Activated T-helper 1 cell treated with anti-CD3 and anti-CD28 coated beads, Interleukin-12 subunit alpha, Interleukin-12 subunit beta, Interleukin-2, Interleukin-4 antibody, amounts not matched to agents 30 ng/mL and 10 ng/mL and 1 ng/mL, durations not matched to agents 14 hours and 24 hours and 36 hours (primary cell): ENCODE results near the gene HEPH. TPM values are rescaled to one million over a fixed set of nuclear protein-coding genes. Genes with fewer than 3 reads are reported as not detected.

Experiments used
- DNase-seq: peaks from one replicate; pipeline ENCODE4 v3.0.0; 2021; ENCODE audit warnings: low spot score
- H3K27ac Mint-ChIP-seq: one replicate; pipeline ENCODE4 v1.8.0; 2021; ENCODE audit warnings: mild to moderate bottlenecking, mixed read lengths
- H3K27me3 Mint-ChIP-seq: one replicate; pipeline ENCODE4 v1.8.0; 2022; ENCODE audit warnings: mild to moderate bottlenecking, moderate library complexity, mixed read lengths; ENCODE audit not compliant: insufficient read depth
- H3K36me3 Mint-ChIP-seq: one replicate; pipeline ENCODE4 v1.8.0; 2021; ENCODE audit warnings: low read depth, mixed read lengths
- H3K4me1 Mint-ChIP-seq: one replicate; pipeline ENCODE4 v1.8.0; 2021; ENCODE audit warnings: low read depth, mixed read lengths
- H3K4me3 Mint-ChIP-seq: one replicate; pipeline ENCODE4 v1.8.0; 2021; ENCODE audit warnings: mild to moderate bottlenecking, moderate library complexity, mixed read lengths
- H3K9me3 Mint-ChIP-seq: one replicate; pipeline ENCODE4 v1.8.0; 2021; ENCODE audit warnings: mixed read lengths
- intact Hi-C: fragments of 100-400 bp; cut with micrococcal nuclease; formaldehyde crosslinking; loops from one replicate; pipeline ENCODE4 v1.15.1; 2024
- total RNA-seq: library from RNA; stranded (reverse); gene quantifications from 2 replicates; pipeline ENCODE4 v1.2.3, GENCODE V29; 2022

HEPH gene
- total RNA-seq, 1 donor from 2014 or later = not detected

DNA sequence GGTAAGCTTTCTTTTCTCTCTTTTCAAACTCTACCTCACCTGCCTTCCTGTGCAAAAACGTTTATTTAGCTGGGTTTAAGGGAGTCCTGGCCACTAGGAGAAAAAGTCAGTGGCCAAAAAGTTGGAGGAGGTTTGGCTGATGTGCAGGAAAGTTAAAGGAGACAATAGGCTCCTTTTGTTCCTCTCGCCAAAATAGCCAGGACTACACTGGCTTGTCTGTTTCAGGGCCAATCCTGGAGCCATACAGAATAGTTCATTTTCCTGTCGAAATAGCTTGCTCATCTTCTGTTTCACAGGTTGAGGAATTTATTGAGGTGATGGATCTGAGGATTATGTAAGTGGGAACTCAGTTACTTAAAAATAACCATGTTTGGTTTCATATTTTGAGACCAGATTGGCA, 423 bp downstream of the HEPH start:
- intact Hi-C loops = no loop called here
- H3K27ac Mint-ChIP-seq = no peak overlapping the region
- no peak for DNase-seq
- H3K4me1 Mint-ChIP-seq = no peaks in the 10 kb centered on the region
- H3K36me3 Mint-ChIP-seq = no peaks in the 10 kb centered on the region
- no peak overlapping the region for H3K4me3 Mint-ChIP-seq
- H3K9me3 Mint-ChIP-seq = no peaks in the 10 kb centered on the region
- H3K27me3 Mint-ChIP-seq = no peaks in the 10 kb centered on the region

DNA sequence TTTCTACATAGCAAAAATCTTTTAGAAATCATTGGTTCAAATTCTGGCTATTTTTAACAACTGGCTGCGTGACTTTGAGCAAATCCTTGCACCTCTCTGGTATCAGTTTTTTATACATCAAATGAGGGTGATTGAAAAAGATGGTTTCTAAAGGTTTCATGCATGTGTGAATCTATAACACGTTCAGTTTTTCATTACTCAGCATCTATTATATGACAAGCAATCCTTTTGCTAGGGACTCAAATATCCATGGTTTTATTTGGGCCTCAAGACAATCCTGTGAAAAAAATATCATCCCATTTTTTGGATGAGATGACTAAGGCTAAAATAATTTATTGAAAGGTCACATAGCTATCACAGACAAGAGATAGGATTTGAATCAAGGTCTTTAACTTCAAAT, 884 bp downstream of the HEPH start:
- Mint-ChIP-seq H3K27ac (no peak overlapping the region), H3K27me3 (no peaks in the 10 kb centered on the region), H3K4me3 (no peak overlapping the region), H3K9me3 (no peaks in the 10 kb centered on the region), H3K4me1 (no peaks in the 10 kb centered on the region), H3K36me3 (no peaks in the 10 kb centered on the region)
- no peak for DNase-seq
- intact Hi-C loops = no loop called here

DNA sequence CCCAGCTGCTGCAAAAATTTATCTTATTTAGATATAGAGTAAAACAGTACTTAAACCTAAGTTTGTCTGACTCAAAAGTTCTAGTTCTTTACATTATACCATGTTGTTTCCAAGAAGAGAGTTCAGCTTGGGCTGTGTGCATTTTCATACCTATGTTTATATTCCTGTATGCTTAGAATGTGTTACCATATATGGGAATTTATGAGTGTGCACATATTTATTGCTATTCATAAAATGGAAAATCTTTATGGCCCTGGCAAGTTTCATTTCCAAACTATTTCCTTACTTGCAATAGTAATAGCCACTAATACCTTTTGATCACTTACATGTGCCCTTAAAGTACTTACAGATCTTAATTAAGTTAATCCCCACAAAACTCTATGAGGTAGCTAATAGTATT, 2.6 kb downstream of the HEPH start:
- Mint-ChIP-seq H3K4me1 (no peaks in the 10 kb centered on the region), H3K36me3 (no peaks in the 10 kb centered on the region), H3K4me3 (no peak overlapping the region), H3K27ac (no peak overlapping the region), H3K27me3 (no peaks in the 10 kb centered on the region), H3K9me3 (no peaks in the 10 kb centered on the region)
- no peak for DNase-seq
- intact Hi-C loops = no loop called here

DNA sequence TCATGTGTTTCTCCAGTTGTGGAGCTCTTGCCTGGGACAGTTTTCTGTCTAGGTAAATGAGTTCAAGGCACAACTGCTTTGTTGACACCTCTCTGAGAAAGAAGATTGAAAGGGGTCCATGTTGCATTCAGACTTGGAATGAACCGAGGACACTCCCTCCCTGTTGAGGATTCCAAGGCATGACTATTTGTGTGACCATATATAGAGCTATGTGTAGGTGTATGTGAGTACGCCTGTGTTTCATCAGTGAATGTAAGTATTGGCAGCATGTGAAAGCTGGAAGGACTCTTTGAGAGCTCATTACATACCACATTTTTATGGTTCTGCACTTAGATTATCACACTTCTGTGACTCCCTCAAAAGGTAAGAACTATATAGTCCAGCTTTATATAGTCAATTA, 3.4 kb downstream of the HEPH start:
- Mint-ChIP-seq H3K4me3 (no peak overlapping the region), H3K9me3 (no peaks in the 10 kb centered on the region), H3K36me3 (no peaks in the 10 kb centered on the region), H3K4me1 (no peaks in the 10 kb centered on the region), H3K27ac (no peak overlapping the region), H3K27me3 (no peaks in the 10 kb centered on the region)
- intact Hi-C loops = no loop called here
- DNase-seq = no peak

DNA sequence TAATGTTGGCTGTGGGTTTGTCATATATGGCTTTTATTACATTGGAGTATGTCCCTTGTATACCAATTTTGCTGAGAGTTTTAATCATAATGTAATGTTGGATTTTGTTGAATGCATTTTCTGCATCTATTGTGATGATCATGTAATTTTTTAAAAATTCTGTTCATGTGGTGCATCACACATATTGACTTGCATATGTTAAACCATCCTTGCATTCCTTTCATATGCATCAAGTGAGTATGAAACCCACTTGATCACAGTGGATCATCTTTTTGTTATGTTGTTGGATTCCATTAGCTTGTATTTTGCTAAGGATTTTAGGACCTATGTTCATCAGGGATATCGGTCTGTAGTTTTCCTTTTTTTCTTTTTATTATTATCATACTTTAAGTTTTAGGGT, 12.1 kb downstream of the HEPH start:
- H3K36me3 Mint-ChIP-seq = no peaks in the 10 kb centered on the region
- H3K9me3 Mint-ChIP-seq = peaks cover 32% of the 10 kb centered on the region
- H3K4me1 Mint-ChIP-seq = no peaks in the 10 kb centered on the region

DNA sequence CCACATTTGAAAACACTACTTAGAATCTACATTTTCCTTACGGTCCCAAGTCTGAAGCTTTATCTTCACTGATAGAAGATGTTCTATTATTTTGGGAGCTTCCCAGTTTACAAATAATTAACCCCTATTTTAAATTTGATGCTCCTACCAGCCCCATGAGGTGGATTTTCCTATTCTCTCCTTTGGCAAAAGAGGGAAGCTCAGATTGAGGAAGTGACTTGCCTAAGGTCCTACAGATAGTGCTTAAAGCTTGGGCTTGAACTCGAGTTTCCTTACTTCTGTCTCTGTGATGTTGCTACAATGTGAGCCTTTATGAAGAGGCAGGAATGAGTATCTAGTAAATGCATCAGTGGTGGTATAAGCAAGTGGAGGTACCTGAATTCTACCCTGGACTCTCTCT, 27.5 kb downstream of the HEPH start:
- Mint-ChIP-seq H3K9me3 (no peaks in the 10 kb centered on the region), H3K36me3 (no peaks in the 10 kb centered on the region), H3K4me3 (no peak overlapping the region), H3K27ac (no peak overlapping the region), H3K4me1 (peaks cover 5% of the 10 kb centered on the region), H3K27me3 (no peaks in the 10 kb centered on the region)
- intact Hi-C loops = no loop called here
- DNase-seq = no peak

More for the DNA sequence above, 12.1 kb downstream of the HEPH start:
- intact Hi-C loops = no loop called here
- H3K27me3 Mint-ChIP-seq = no peaks in the 10 kb centered on the region
- DNase-seq = no peak
- no peak overlapping the region for H3K4me3 Mint-ChIP-seq
- H3K27ac Mint-ChIP-seq = no peak overlapping the region

DNA sequence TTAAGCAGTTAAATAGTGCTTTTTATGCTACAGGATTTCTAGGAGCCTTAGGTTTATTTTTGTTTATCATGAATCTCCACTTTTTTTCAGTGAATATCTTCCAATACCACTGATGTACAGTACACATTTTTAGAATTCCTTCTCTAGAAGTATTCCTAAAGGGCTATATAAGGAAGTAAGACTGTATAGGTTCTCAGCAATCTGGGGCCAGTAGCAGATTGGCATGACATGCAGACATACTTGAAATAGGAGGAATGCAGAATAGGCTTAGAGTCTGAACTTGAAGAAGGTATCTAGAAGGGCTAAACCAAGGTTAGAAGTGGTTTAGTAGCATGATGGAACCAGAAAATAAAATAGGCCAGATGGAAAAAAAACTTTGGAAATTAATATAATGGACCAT, 29.8 kb downstream of the HEPH start:
- intact Hi-C loops = no loop called here
- no peaks in the 10 kb centered on the region for H3K9me3 Mint-ChIP-seq
- H3K36me3 Mint-ChIP-seq = no peaks in the 10 kb centered on the region

DNA sequence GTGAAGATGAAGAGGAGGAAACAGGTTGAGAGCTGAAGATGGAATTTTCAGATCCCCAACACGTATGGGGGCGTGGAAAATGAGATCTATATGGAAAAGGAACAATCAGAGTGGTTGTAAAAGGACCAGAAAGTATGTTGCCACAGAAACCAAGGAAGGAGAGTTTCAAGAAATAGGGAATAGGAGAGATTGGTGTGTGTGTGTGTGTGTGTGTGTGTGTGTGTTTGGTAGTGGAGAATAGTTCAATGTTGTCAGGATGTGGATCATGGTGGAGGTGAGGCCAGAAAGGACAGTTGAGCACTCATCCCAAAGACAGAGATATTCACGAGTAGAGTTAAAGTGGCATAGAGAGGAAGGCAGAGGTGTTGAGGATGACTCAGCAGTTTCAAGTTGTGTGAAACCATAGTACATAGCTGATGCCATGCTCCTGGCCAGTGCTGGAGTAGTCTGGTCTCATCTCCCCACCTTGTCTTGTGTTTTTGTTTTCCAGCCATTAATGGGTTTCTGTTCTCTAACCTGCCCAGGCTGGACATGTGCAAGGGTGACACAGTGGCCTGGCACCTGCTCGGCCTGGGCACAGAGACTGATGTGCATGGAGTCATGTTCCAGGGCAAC, 36.1 kb downstream of the HEPH start:
- H3K9me3 Mint-ChIP-seq = no peaks in the 10 kb centered on the region
- no peak overlapping the region for H3K4me3 Mint-ChIP-seq
- intact Hi-C loops = loop anchor here (5.0 kb wide), 1 partner anchor 618 kb away; no protein-coding TSS in a partner anchor
- no peaks in the 10 kb centered on the region for H3K36me3 Mint-ChIP-seq
- no peak for DNase-seq
- H3K27ac Mint-ChIP-seq = peak overlapping the region; percentile 4
- H3K4me1 Mint-ChIP-seq = peaks cover 30% of the 10 kb centered on the region
- H3K27me3 Mint-ChIP-seq = peaks cover 9% of the 10 kb centered on the region

More for the DNA sequence above, 29.8 kb downstream of the HEPH start:
- Mint-ChIP-seq H3K4me1 (peaks cover 5% of the 10 kb centered on the region), H3K4me3 (no peak overlapping the region), H3K27ac (no peak overlapping the region), H3K27me3 (peaks cover 1% of the 10 kb centered on the region)
- DNase-seq = no peak

DNA sequence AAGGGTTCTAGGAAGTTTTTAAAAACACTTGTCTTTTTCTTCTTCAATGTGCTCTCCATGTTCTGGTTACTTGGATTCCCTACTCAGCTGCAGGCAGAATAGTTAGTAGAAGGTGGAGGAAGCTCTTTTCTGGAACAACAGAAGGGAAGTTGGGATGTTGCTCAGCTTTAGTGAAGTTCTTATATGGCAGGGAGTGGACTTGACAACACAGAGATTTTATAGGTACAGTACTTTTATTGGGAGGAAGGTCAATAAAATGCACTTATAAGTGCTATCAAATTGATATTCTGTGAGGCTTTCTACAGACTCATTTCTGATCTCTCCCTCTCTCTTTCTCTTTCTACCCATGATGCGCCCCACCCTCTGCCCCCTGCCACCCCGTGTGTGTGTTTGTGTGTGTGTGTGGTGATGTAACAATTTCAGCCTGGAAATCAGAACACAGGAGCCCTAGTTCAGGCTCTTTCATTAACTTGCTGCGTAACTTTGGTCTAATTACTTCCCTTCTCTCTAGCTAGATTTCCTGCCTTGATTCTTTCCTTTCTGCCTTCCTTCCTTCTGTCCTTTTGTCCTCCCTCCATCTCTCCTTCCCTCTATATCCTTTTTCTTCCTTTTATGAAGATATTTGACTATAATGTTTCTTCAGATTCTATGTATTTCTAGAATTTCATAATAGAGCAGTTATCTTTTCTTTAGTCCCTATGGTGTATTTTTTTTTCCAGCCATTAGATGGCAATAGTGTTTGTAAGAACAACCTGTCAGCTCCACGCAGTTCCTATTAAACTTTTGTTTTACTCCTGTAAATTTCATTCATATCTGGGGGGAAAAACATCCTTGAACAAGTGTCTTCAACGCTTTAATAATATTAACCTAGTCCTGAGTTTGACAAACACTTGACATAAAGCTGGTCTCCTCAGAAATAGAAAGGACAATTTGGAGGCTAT, 37.1 kb downstream of the HEPH start:
- no peaks in the 10 kb centered on the region for H3K9me3 Mint-ChIP-seq
- intact Hi-C loops = loop anchor here (1.0 to 5.0 kb wide), 2 partner anchors 530 to 619 kb away; no protein-coding TSS in a partner anchor
- peaks cover 30% of the 10 kb centered on the region for H3K4me1 Mint-ChIP-seq
- no peaks in the 10 kb centered on the region for H3K36me3 Mint-ChIP-seq
- DNase-seq = no peak
- H3K27me3 Mint-ChIP-seq = peaks cover 9% of the 10 kb centered on the region
- no peak overlapping the region for H3K4me3 Mint-ChIP-seq
- no peak overlapping the region for H3K27ac Mint-ChIP-seq

DNA sequence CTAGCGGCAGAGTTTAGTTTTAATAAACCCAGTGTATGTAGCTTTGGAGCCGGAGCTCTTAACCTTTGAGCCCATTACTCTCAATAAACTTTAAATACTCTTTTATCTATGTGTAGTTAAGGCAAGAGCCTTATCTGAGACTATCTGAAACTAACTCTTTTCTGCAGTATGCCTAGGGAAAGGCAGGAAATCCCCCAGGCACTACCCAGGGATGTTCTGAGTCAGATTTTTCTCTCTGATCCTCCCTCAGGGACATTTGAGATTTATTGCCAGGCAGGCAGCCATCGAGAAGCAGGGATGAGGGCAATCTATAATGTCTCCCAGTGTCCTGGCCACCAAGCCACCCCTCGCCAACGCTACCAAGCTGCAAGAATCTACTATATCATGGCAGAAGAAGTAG, 39.1 kb downstream of the HEPH start:
- no peak overlapping the region for H3K27ac Mint-ChIP-seq
- intact Hi-C loops = loop anchor here (5.0 kb wide), 1 partner anchor 621 kb away; no protein-coding TSS in a partner anchor
- no peaks in the 10 kb centered on the region for H3K36me3 Mint-ChIP-seq
- DNase-seq = no peak
- no peak overlapping the region for H3K4me3 Mint-ChIP-seq
- H3K4me1 Mint-ChIP-seq = peaks cover 30% of the 10 kb centered on the region
- peaks cover 9% of the 10 kb centered on the region for H3K27me3 Mint-ChIP-seq
- H3K9me3 Mint-ChIP-seq = no peaks in the 10 kb centered on the region

DNA sequence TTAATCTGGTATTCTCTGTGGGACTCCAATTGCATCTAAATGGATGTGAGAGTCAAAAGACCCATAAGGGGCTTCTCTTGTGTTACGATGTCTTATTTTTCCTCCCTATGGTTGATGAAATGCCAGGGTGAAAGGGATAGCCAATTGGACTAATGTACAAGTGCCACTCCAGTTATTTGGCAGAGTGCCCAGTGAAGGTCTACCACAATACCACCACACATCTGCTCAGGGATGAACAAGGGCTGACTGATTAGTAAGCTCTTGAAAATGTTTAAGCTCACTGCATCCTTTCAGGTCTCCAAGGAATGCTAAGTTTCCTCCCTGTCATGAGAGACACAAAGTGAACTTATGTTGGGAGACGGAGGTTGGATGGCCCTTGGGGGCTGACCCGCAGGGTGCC, 57.8 kb downstream of the HEPH start:
- intact Hi-C loops = no loop called here
- Mint-ChIP-seq H3K4me1 (no peaks in the 10 kb centered on the region), H3K27ac (no peak overlapping the region)

DNA sequence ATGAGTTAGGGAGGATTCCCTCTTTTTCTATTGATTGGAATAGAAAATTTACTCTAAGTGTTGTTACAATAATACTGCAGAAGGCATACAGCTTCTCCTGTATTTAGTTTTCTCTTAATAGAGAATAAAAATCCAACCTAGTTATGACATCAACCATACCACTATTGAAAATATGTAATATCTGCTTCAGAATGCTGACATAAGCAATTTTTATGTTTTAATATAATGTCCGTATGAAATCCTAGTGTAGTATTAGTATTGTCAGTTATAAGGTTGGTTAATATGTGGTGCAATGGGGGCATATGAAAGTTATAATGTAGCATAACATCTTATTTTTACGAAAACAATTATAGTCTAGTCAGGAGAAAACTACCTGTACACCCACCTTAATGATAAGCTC, 68.2 kb downstream of the HEPH start:
- Mint-ChIP-seq H3K4me3 (no peak overlapping the region), H3K27ac (no peak overlapping the region), H3K27me3 (no peaks in the 10 kb centered on the region), H3K36me3 (no peaks in the 10 kb centered on the region), H3K9me3 (peaks cover 5% of the 10 kb centered on the region), H3K4me1 (no peaks in the 10 kb centered on the region)
- DNase-seq = no peak
- intact Hi-C loops = no loop called here

More for the DNA sequence above, 57.8 kb downstream of the HEPH start:
- Mint-ChIP-seq H3K9me3 (no peaks in the 10 kb centered on the region), H3K27me3 (no peaks in the 10 kb centered on the region), H3K36me3 (no peaks in the 10 kb centered on the region), H3K4me3 (no peak overlapping the region)
- no peak for DNase-seq

DNA sequence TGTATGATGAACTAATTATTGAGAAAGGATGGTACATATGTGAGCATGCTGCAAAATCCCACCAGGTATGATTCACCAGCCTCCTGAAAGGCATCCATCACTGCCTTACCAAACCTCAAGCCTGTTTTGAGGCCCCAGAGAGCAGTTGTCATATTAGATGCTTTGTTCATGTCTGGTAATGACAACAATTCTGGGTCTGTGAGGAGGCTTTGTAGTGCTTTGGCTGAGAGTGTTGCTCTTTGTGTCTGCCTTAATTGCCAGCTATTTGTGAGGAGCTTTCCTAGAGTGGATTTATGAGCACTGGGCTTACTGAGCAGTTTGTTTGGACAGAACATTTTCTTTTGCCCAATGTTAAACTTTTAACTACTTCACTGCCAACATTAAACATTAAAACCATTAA, 69.2 kb downstream of the HEPH start:
- intact Hi-C loops = no loop called here
- H3K4me1 Mint-ChIP-seq = no peaks in the 10 kb centered on the region
- H3K27me3 Mint-ChIP-seq = no peaks in the 10 kb centered on the region
- no peaks in the 10 kb centered on the region for H3K36me3 Mint-ChIP-seq
- H3K4me3 Mint-ChIP-seq = no peak overlapping the region
- DNase-seq = no peak
- H3K9me3 Mint-ChIP-seq = peaks cover 4% of the 10 kb centered on the region
- H3K27ac Mint-ChIP-seq = no peak overlapping the region
